HL-60/S4 treated with retinoic acid at 250 ng/mL for 4 days and 3 days (cell line): Measurements from ENCODE around the gene DCAF11.

Experiments
- in situ Hi-C: fragments of 300-500 bp; cut with MboI; formaldehyde crosslinking; loops from 2 replicates; pipeline ENCODE4 v1.7.0; 2022; ENCODE audit warnings: low sequenced_read_pairs

DCAF11 gene

GRCh38 chr14:24137529-24138395 is 23.2 kb downstream of the DCAF11 start:
- in situ Hi-C loops: no loop called here

- in situ Hi-C loops: no loop called here
Measured at GRCh38 chr14:24138396-24139271, 24.1 kb downstream of the DCAF11 start.

GRCh38 chr14:24139272-24139934 is 24.8 kb downstream of the DCAF11 start:
- in situ Hi-C loops: no loop called here

- in situ Hi-C loops: no loop called here
Measured at GRCh38 chr14:24141097-24141880, 26.7 kb downstream of the DCAF11 start, which contains the start of gene EMC9. TSS of gene EMC9 (minus strand) at chr14:24141591. CDS start at chr14:24141304, 287 bp downstream.

GRCh38 chr14:24143511-24143910 is 28.9 kb downstream of the DCAF11 start:
- in situ Hi-C loops: no loop called here

GRCh38 chr14:24144451-24144850 is 29.9 kb downstream of the DCAF11 start:
- in situ Hi-C loops: no loop called here

GRCh38 chr14:24145219-24145618 is 30.6 kb downstream of the DCAF11 start:
- in situ Hi-C loops: no loop called here

- in situ Hi-C loops: no loop called here
Measured at GRCh38 chr14:24145690-24146452, 31.3 kb downstream of the DCAF11 start.

GRCh38 chr14:24146453-24146977 is 31.9 kb downstream of the DCAF11 start, which contains the start of gene PSME2:
TSS of gene PSME2 (minus strand) at chr14:24146610. CDS start at chr14:24146581, 29 bp downstream.
- in situ Hi-C loops: no loop called here

- in situ Hi-C loops: no loop called here
Measured at GRCh38 chr14:24146978-24147760, 32.6 kb downstream of the DCAF11 start, which contains the start of gene RNF31. TSS of gene RNF31 (plus strand) at chr14:24147498. CDS start at chr14:24147699, 201 bp downstream.

GRCh38 chr14:24147761-24148428 is 33.3 kb downstream of the DCAF11 start:
- in situ Hi-C loops: no loop called here

- in situ Hi-C loops: no loop called here
Measured at GRCh38 chr14:24149302-24149969, 34.9 kb downstream of the DCAF11 start.

GRCh38 chr14:24150061-24150460 is 35.5 kb downstream of the DCAF11 start:
- in situ Hi-C loops: no loop called here

GRCh38 chr14:24150567-24150966 is 36.0 kb downstream of the DCAF11 start:
- in situ Hi-C loops: no loop called here

- in situ Hi-C loops: no loop called here
Measured at GRCh38 chr14:24150993-24151392, 36.4 kb downstream of the DCAF11 start.

GRCh38 chr14:24151404-24152080 is 37.0 kb downstream of the DCAF11 start:
- in situ Hi-C loops: no loop called here

GRCh38 chr14:24155100-24155499 is 40.5 kb downstream of the DCAF11 start:
- in situ Hi-C loops: no loop called here
